HG03103 (cell line): ENCODE results near the gene MGAT5.

Experiments
- ATAC-seq: cut with Tn5 transposase; IDR thresholded peaks from one replicate; pipeline ENCODE4 v1.9.1; 2021; ENCODE audit warnings: low read depth; ENCODE audit not compliant: unreplicated experiment

The MGAT5 gene

DNA sequence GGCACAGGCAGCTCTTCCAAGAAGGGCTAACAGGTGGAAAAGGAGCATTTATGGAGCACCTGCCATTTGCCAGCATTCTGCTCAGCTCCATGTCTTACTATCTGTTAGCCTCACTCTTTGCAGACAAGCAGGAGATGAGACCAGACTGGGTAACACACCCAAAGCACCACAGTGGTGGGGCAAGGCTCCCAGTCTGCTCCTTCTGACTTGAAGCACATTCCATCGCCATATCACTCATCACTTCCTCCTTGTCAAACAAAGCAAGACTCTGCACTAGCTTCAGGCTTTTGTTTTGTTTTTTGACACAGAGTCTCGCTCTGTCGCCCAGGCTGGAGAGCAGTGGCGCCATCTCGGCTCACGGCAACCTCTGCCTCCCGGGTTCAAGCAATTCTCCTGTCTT is 182.8 kb downstream of the MGAT5 start:
- ATAC-seq, result no peak

DNA sequence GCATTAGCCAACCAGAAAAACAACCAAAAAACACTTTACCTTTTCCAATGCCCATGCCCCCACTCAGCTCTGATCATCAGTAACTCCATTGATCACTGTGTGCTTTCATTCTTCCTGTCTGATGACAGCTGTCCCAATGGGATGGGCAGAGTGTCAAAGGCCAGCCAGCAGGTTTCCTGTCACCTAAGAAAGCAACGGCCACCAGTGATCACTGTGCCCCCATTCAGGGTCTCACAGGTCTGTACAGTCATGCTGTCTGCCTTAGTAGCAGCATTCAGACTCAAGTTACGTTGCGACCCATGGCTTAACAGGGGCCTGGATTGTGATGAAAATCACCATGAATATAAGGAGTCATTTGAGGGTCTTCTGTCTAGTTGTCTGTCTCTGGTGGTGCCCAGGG is 184.5 kb downstream of the MGAT5 start:
- ATAC-seq, result no peak

DNA sequence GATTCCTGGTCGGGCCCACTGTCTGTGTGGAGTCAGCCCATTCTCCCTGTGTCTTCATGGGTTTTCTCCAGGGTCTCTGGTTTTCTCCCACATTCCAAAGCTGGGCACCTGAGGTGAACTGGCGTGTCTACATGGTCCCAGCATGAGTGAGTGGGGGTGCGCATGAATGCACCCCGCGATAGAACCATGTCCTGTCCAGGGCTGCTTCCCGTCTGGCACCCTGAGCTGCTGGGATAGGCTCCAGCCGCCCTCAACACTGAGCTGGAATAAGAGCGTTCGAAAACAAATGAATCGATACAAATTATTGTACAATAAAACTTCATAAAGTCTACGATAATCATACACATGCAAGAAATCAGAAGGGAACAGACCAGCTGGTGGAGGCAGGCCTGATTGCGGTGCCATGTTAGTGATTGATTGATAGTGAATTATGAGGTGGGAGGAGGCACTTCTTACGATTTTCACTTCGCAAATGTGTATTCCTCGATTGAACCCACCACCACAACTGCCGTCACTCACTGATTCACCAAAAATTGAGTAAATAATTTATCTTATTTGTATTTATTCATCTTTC is 186.6 kb downstream of the MGAT5 start:
- ATAC-seq, result no peak

DNA sequence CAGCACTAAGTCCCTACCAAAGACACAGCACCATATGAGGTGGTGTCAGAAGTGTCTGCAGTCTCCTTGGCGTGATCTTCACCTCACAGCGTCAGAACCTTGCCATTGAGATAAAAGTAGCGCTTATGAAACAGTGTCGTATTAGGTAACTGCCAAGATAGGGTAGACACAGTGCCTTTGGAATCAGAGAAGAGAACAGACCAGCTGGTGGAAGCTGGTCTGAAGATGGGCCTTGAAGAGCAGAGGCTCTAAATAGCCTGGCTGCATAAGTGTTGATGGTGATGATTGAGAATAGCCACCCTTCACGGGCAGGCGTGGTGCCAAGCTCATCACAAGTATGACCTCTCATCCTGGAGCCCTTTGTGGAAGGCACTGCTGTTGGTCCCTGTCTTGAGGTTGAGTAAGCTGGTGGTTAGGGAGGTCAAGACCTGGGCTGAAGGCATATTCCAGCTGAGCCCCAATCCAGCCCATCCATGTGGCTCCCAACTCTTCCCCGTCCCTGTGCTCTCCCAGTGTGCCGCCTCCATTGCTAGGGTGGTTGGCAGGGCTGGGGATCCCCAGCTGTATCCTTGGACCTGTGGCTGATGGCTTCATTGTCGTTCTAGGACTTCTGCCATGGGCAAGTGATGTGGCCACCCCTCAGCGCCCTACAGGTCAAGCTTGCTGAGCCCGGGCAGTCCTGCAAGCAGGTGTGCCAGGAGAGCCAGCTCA is 187.4 kb downstream of the MGAT5 start:
- no peak for ATAC-seq

DNA sequence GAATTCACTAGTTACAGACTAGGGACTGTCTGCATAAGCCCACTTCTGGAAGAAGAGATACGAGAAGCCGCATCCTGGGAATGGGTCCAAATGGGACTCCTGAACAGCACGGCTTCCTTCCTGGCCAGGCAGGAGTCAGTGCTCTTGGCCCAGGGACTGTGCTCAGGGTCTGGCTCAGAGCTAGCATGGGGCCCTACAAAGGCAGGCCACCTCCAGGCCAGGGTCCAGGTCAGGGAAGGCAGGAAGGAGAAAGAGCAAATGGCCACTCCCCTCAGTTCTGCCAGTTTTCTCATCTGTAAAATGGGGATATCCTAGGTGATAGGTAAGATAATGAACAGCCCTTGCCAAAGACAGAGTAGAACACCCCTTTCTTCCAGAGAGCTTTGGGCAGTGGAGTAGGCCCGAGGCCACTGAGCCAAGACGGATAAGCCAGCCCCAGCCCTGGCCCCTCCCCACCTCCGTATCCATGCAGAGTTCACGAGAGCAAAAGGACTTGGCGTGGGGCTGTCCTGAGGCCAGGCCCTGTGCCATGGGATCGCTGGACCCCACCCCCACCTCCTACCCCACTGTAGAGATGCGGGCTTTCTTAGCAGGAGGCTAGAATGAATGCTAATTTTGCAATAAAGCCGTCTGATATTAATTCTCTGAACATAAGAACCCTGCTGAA is 190.1 kb downstream of the MGAT5 start:
- ATAC-seq, result no peak

DNA sequence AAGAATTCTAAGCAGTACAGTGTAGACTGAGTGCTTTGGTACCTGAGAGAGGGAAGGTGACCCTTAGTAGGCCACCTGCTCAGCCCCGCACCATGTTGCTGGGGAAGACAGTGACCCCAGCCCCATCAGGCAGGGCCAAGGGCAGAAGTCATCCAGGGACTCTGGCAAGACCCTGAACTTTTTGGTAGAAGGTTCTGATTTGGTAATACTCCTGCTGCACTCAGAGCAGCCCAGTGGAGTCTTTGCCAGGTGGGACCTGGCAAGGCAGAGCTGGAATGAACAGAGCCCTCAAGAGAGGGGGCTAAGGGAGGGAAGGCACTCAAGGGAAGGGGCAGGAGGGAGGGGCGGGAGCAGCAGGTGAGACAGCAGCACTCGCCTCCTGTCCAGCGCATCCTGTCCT is 191.2 kb downstream of the MGAT5 start:
- no peak for ATAC-seq

DNA sequence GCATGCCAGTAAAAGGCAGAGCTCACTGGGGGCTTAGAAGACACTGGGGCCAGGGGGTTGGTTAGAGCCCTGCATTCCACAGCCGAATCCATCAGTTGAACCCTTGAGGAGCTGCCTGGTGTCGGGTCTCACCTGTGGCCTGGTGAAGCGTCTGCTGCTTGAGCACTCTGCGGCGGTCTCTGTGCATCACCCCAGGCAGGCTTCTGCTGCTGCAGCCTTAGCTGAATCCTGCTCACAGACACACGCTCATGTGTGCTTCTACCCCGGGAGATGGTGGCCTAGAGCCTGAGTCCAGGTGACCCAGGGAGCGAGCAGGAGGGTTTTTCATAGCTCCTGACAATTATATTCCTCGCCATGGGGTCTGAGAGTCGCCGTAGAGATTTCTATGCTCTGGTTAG is 192.1 kb downstream of the MGAT5 start:
- ATAC-seq, result no peak

DNA sequence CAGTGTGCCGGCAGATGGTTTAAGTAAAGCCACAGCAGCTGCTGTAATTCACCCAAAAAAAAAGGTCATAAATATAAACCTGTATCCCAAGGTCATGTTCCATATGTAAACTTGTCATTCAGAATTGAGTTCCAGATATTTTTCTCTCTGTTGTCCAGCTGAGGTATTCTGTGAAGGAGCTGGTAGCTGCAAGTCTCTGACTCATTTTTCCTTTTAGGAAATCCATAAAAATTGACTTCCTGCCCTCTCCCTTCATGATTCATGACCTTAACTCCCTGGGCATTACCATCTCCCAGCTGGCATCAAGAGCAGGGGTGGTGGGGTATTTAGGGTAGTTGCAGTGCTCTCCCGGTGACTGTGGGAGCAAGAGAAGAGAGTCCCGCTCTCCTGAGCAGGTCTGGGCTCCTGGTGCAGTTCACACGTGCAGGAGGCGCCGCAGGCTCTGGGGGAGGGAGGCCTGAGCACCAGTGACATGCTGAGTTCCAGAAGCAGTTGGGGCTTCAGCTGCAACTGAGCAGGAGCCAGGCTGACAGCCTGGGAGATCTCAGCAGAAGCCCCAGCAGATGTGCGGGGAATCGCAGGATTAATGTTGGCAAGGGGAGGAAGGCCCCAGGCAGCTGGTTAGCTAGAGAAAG is 192.6 kb downstream of the MGAT5 start:
- no peak for ATAC-seq

DNA sequence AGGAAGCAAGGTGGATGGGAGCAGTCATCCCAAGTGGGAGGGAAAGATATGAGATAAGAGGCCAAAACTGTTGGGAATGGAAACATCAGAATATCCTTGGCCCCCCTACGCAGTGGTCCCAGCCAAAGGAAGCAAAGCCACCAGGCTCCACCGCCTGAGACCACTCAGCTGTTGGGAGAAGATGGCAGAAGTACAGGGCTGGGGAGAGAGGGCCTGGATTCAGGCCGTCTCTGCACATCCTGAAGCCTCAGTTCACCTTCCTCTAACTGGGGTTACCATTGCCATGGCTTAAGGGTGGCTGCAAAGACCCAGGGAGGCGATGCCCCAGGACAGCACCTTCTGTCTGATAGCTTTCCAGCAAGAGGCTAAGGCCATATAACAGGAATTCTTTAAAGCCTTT is 193.8 kb downstream of the MGAT5 start:
- ATAC-seq, result no peak

DNA sequence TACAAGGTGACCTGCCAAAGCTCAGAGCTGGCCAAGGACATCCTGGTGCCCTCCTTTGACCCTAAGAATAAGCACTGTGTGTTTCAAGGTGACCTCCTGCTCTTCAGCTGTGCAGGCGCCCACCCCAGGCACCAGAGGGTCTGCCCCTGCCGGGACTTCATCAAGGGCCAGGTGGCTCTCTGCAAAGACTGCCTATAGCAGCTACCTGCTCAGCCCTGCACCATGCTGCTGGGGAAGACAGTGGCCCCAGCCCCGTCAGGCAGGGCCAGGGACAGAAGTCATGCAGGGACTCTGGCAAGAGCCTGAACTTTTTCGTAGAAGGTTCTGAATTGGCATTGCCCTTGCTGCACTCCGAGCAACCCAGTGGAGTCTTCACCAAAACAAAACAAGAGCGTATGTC is 194.8 kb downstream of the MGAT5 start:
- ATAC-seq, result no peak

DNA sequence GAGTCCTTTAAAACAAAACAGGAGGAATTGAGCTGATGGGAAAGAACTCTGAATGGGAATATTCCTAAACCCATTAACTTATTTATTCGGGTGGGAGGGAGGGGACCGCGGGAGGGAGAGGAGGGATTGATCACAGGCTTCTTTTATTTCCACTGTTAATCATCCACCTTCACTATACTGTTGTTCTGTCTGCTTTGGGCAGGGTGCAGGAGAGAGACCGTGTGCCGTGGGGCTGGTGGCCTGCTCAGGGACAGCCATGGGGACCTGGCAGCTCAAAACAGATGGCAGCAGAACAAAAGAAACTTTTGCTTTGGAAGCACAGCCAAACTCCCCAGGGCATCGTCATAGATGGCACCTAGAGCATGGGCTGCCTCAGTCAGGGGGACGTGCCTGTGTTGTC is 195.3 kb downstream of the MGAT5 start:
- ATAC-seq, result no peak

DNA sequence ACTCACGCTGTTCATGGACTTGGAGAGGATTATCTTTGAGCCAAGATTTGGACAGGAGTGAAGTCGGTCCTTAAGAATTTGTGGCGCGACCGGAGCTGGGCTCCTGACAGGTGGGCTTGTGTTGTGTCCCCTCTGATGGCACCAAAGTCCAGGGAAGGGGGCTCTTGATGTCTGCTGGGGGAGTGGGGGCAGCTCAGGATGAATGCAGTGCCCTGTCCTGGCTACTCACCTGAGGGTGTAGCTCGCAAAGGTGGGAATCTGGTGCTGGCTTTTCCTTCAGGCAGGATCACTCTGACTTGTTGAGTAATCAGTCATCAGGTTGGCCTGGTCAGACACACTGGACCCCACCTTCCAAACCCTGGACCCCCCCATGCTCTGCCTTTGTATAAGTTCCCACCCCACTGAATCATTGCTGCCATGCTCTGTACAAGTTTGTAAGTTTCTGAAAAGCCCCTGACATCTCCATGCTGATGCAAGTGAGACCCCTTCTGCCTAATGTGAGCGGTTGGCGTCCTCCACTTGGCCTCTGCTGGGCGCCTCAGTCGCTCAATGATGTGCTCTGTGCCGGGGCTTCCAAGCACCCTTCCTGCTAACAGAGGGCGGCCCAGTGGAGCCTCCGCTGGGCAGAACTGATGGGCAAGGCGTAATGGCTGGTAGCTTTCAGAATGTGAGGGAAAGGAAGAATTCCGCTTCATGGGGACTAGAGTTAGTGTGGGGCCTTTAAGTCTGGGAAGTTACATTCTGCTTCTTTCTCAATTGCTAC is 196.1 kb downstream of the MGAT5 start:
- no peak for ATAC-seq

DNA sequence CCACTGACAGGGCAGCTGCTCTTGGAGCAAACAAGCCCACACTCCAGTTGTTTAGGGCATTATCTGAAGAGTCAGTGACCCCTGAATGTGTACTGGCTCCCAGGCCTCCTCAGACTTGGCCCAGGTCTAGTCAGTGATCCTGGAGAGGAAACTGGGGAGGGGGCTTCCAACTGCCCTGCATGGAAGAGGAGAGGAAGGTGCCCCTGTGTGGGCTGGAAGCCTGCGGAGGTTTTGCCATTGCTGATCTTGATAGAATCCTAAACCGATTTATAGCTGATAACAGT is 197.4 kb downstream of the MGAT5 start:
- ATAC-seq, result no peak

DNA sequence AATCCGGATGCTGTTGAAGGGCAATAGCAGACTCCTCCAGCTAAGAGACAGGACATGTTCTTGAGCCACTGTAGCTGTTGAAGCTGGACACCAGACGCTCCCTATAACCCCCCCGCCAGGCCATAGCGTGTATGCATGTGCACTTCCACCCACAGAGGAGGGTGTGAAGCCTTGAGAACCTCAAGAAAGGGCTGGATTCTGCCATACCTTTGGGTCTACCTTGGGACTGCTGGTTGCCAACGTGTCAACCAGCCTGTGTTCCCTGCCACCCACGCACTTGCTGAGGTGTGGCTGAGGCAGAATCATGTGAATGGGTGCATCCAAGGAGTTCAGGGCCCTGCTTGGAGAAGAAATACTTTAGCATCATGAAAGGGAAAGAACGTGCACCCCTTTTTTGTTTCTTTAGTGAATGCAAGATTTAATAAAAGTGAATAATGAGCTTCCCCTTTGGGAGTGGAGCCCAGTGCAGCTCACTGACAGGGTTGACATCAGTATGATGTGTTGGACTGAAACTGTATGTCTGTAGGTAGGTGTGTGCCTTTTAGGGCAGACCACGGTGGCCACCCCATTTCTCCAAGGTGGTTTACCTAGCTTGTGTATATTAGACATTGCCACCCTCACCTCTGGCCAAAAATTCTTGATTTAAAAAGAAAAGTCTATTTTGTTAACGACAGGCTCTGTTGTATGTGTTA is 198.3 kb downstream of the MGAT5 start:
- ATAC-seq, result no peak

DNA sequence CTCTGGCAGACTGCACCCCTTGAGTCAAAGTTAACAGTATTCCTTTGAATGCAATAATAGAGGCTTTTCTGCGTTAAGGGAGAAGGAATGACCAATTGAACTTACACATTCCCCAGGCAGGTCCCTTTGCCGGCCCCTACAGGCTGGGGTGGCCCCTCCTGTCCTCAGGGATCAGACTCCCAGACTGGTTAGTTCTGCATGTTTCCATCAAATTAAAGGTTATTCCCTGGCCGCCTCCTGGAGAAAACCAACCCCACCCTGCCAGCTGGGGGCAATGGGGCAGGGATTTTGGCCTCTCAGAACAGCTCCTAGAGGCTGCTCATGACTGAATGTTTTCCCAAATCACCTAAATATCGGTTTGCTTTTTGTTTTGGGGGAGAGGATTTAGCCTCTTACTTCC is 199.6 kb downstream of the MGAT5 start:
- ATAC-seq, result no peak

DNA sequence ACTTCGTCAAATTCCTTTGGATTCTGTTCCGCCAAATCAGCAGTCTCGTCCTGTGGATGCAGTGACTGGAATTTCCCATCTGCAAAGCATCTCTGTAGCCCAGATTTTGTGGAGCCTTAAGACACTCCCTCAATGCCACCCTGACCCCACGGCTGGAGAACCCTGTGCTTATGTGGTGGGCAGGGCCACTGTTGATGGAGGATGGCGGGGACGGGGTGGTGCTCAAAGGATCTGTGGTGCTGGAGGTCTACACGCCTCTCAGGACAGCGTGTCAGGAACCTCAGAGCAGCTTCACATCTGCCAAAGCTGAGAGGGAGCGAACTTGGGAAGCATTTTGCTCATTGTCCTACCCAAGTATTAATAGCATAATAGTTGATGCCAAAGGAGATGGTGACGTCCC is 200.1 kb downstream of the MGAT5 start:
- ATAC-seq, result no peak

DNA sequence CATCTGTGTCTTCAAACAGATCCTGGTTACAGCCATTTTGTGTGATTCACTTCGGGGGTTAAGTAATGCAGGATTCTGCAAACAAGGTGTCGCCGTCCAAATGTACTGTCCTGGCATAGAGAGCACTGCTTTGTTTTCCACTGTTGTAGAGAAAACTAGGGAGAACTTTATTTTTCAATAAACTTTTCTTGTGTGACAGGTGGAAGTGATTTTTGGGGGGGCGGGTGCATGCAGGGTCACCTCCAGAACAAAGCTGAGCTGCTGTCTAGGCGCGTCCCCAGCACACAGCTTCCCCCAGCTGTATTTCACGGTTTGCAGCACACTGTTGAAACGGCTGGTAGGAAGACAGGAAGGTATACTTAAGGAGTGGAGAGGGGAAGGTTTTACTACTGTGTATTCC is 200.6 kb downstream of the MGAT5 start:
- ATAC-seq, result no peak

DNA sequence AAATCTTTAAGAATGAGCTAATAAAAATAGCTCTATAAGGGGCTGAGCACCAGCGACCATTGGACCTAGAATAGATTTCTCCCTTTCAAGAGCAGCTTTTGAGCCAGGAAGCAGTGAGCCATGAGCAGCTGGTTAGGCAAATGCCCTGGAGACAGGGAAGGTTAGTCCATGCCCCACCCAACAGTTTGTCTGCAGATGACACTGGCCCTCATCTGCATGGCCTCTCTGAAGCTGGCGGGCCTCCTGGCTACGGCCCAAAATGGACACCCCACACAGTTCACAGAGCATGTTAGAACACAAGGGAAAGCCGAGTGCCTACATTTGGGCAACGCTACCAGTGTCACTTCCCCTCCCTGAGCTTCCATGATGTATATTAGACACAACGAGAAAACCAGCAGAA is 201.1 kb downstream of the MGAT5 start:
- no peak for ATAC-seq

DNA sequence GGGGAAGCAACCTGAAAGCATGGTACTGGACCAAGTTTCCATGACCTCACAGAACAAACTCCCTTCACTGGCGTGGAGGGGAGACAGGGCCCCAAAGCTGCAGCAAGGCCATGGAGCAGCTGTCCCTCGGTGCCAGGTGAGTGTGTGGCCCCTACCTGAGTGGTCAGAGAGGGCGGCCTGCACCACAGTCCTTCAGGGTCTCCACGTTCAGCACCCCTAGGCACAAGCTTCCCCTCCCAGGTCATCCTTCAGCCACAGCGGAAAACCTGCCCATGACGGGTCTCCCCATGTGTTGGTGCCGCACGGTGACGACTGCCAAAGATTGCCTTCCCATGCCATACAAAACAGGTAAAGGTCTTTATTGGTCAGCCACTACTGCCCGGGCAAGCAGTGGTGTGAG is 201.6 kb downstream of the MGAT5 start:
- no peak for ATAC-seq

DNA sequence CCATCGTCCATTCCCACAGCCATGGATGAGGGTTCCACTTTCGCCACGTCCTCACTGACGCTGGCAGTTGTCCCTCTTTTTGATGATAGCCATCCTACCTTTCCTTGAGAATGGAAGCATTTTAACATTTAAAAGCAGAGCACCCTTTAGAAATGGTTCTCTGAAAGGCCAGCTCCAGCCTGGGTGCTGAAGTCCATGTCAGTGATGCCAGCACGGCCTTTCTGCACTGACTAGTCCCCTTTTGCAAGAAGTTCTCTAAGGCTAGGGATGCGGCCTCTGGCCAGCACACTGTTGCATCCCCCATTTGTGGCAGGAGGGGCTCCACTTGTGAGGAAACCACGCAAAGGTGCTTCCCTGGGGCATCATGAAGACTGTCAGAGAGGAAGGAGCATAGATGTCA is 203.5 kb downstream of the MGAT5 start:
- no peak for ATAC-seq
